Pancreas (tissue), 10 donors: ENCODE results near the gene TMIGD2. TPM values are rescaled to one million over a fixed set of nuclear protein-coding genes. Genes with fewer than 3 reads are reported as not detected.
A peak's percentile ranks its signal among the peaks of the same experiment; 100 is the strongest.

Experiments used
- ATAC-seq, 4 donors: fragments of 200-7000 bp; cut with Tn5 transposase; one replicate each; pipeline versions ENCODE4 v1.8.0 to v1.9.1; 2020; ENCODE audit warnings: mild to moderate bottlenecking in 4 of 4, moderate library complexity in 4 of 4
- DNase-seq, 6 donors: peaks; one replicate each; pipeline ENCODE4 v3.0.0-alpha.2; 2020
- FAIRE-seq: peaks from 2 replicates; lab custom pipeline; 2012; peaks lifted over from hg19 to GRCh38; lab: Jason Lieb, UNC
- H3K27ac ChIP-seq, 4 donors: fragments of 200-600 bp; sonication (generic); 1 replicate in 3 of 4; 2 replicates in 1 of 4; pipeline versions ENCODE4 v1.5.0 to v1.8.0; 2020
- H3K27me3 ChIP-seq, 4 donors: fragments of 200-600 bp; one replicate each; pipeline ENCODE4 v1.8.0; 2021
- H3K36me3 ChIP-seq, 3 donors: fragments of 200-600 bp; sonication (generic) in 1 of 3; one replicate each; pipeline versions ENCODE4 v1.5.0 to v1.8.0; 2020 to 2021
- H3K4me1 ChIP-seq, 3 donors: fragments of 200-600 bp; one replicate each; pipeline ENCODE4 v1.8.0; 2021
- H3K4me3 ChIP-seq, 4 donors: fragments of 200-600 bp; sonication (generic) in 2 of 4; one replicate each; pipeline versions ENCODE4 v1.5.0 to v1.8.0; 2020 to 2021
- H3K9me3 ChIP-seq, 4 donors: fragments of 200-600 bp; one replicate each; pipeline ENCODE4 v1.8.0; 2021
- WGBS, 2 donors: extraction: QIAGEN DNeasy Blood & Tissue Kit; methylation state at CpG; one replicate each; pipeline ENCODE4 v1.1.7; 2013; 5-methylcytosine and 5-hydroxymethylcytosine counted together
- intact Hi-C, 3 donors: fragments of 100-400 bp; cut with DNase I; formaldehyde crosslinking; loops; one replicate each; pipeline versions ENCODE4 v1.11.1 to v1.14.2; 2022
- polyA plus RNA-seq, 2 donors: library from polyadenylated mRNA; stranded (reverse); fragments of 200-250 nt; gene quantifications; one replicate each; pipeline ENCODE4 v1.2.3, GENCODE V29; 2013
- total RNA-seq, 6 donors: library from RNA; stranded (reverse); fragmentation: NEBNext Ultra II Directional in 4 of 6; extraction: Animal tissue kit (Norgen Biotek cat#: 25700) in 4 of 6; gene quantifications; one replicate each; pipeline versions ENCODE4 v1.2.1 to v1.2.4, GENCODE V29; 2021 to 2023
- TF ChIP-seq, protein P1 (sequence below), 4 donors: fragments of 200-600 bp; sonication (generic) in 3 of 4; IDR thresholded peaks; one replicate each; pipeline versions ENCODE4 v1.5.0 to v1.8.0; 2021; ENCODE audit warnings: antibody characterized with exemption in 4 of 4
- donor health status: healthy with polysubstance abuse.
- donor health status: DM: no; HTN: no; CAD: no; lungs with moderate emphysema.
- donor health status: DM: no; HTN: no; CAD: no.
- donor health status: control.
- donor health status: control.
- donor health status: Bipolar disorder and iron deficiency.
- donor health status: DM: yes; HTN: yes; CAD: no.
- donor health status: DM: no; HTN: no; CAD: no.
- donor health status: DM: no; HTN: no; CAD: no.
- donor health status: DM: yes; HTN: yes; CAD: no.

The TMIGD2 gene
- total and polyA plus RNA-seq, 8 donors = 0.16 to 0.28 TPM; not detected in 6

DNA sequence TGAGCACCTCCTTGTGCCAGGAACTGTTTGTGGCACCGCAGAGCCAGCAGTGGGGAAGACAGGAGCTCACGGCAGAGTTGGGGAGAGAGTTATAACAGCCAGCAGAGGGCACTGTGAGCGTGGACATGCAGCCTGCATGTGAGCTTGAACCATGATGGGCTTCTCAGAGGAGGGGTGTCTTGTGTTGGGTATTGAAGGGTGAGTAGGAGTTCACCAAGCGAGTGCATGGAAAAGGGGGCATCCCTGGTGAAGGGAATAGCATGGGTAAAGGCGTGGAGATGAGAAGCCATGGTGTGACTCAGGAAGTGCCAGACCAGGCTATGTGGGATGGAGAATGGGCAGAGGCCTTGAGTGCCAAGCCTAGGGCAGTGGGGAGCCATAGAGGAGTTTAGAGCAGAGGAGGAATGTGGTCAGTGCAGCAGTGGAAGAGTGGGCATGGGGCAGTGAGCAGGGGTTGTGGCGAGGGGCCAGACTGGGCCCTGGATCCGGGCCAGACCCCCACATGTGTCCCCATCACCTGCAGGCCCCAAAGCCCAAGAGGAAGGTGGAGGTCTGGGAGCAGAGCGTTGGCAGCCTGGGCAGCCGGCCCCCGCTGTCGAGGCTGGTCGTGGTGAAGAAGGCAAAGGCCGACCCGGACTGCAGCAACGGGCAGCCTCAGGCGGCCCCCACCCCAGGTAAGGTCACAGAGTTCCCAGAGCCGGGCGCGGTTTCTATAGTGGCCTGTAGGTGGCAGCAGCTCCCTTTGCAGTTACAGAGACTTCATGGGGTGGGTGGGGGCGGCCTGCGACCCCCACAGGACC is 34.9 kb downstream of the TMIGD2 start:
- intact Hi-C loops = loop anchor here in 2 of 3 donors (5.0 to 10.0 kb wide), 2 partner anchors 85 to 88 kb away; no protein-coding TSS in a partner anchor
- no peaks in the 10 kb centered on the region for H3K27me3 ChIP-seq
- H3K9me3 ChIP-seq = no peaks in the 10 kb centered on the region
- WGBS, 2 donors = 37 to 48% methylated on average over 19 to 21 of the region's 21 CpGs
- ATAC-seq (peak; percentile 63 to 87 (median 76)), DNase-seq (peak in 5 of 6 donors; percentile 48 to 87 (median 74)), FAIRE-seq (no peak)
- H3K36me3 ChIP-seq = peaks cover 0 to 44% (median 3%) of the 10 kb centered on the region in 3 donors
- H3K4me1 ChIP-seq = no peaks in the 10 kb centered on the region
- TF ChIP-seq, protein P1, sequence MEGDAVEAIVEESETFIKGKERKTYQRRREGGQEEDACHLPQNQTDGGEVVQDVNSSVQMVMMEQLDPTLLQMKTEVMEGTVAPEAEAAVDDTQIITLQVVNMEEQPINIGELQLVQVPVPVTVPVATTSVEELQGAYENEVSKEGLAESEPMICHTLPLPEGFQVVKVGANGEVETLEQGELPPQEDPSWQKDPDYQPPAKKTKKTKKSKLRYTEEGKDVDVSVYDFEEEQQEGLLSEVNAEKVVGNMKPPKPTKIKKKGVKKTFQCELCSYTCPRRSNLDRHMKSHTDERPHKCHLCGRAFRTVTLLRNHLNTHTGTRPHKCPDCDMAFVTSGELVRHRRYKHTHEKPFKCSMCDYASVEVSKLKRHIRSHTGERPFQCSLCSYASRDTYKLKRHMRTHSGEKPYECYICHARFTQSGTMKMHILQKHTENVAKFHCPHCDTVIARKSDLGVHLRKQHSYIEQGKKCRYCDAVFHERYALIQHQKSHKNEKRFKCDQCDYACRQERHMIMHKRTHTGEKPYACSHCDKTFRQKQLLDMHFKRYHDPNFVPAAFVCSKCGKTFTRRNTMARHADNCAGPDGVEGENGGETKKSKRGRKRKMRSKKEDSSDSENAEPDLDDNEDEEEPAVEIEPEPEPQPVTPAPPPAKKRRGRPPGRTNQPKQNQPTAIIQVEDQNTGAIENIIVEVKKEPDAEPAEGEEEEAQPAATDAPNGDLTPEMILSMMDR (IDR thresholded peaks at IDR 0.05) = peak; percentile 70 to 78 (median 72)
- peak overlapping the region in 1 of 4 donors; percentile 29 for H3K27ac ChIP-seq
- H3K4me3 ChIP-seq = no peak overlapping the region

- H3K36me3 ChIP-seq = peaks cover 0 to 52% (median 7%) of the 10 kb centered on the region in 3 donors
- no peak for DNase-seq
- WGBS, 2 donors = 93 to 94% methylated on average over 18 of the region's 18 CpGs
- no peaks in the 10 kb centered on the region for H3K27me3 ChIP-seq
- H3K9me3 ChIP-seq = no peaks in the 10 kb centered on the region
- no peak overlapping the region for H3K27ac ChIP-seq
- no peak for FAIRE-seq
- intact Hi-C loops = loop anchor here in 2 of 3 donors (5.0 to 10.0 kb wide), 2 partner anchors 86 to 88 kb away; no protein-coding TSS in a partner anchor
- no peak for ATAC-seq
- H3K4me1 ChIP-seq = no peaks in the 10 kb centered on the region
- no peak overlapping the region for H3K4me3 ChIP-seq
- TF ChIP-seq, protein P1 (IDR thresholded peaks at IDR 0.05) = no peak
Measured at GRCh38 chr19:4266253-4267000, 35.8 kb downstream of the TMIGD2 start.

DNA sequence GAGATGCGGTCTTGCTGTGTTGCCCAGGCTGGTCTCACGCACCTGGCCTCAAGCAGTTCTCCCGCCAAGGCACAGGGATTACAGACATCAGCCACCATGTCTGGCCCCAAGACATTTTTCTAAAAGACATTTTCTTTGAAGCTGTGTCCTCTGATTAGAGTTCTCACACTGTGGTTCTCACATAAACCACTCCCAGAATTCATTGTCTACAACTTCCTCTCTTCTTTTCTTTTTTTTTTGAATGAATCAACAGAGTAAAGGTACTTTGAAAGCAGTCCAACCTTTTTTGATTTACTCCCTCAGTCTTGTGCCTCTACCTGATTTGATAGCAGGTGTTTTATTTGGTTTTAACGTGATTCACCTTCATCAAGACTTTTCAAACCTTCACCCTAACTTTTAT is 37.4 kb downstream of the TMIGD2 start:
- intact Hi-C loops = loop anchor here in 2 of 3 donors (5.0 to 10.0 kb wide), 2 partner anchors 87 to 90 kb away; no protein-coding TSS in a partner anchor
- TF ChIP-seq, protein P1 (IDR thresholded peaks at IDR 0.05) = no peak
- H3K27ac ChIP-seq = no peak overlapping the region
- no peaks in the 10 kb centered on the region for H3K4me1 ChIP-seq
- H3K27me3 ChIP-seq = no peaks in the 10 kb centered on the region
- peaks cover 0 to 68% (median 18%) of the 10 kb centered on the region in 3 donors for H3K36me3 ChIP-seq
- FAIRE-seq = no peak
- H3K4me3 ChIP-seq = no peak overlapping the region
- 74 to 79% methylated on average over 4 of the region's 4 CpGs for WGBS, 2 donors
- H3K9me3 ChIP-seq = no peaks in the 10 kb centered on the region
- DNase-seq = no peak
- ATAC-seq = no peak

DNA sequence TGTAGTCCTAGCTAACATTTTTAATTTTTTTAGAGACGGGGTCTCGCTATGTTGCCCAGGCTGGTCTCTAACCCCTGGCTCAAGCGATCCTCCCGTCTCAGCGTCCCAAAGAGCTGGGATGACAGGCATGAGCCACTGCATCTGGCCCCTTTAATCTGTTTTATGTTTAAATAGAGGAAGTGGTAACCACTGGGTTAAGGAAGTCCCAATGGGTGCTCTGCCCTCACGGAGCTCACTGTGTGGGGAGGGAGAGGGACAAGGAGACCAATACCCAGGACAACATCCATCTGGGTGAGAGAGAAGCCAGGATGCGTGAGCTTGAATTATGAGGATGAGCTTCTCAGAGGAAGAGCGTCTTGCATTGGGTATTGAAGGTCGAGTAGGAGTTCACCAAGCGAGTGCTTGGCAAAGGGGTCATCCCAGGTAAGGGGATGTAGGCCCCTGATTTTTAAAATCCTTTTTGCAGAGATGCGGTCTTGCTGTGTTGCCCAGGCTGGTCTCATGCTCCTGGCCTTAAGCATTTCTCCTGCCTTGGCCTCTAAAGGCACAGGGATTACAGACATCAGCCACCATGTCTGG is 41.5 kb downstream of the TMIGD2 start:
- DNase-seq (no peak), ATAC-seq (peak in 1 of 4 donors; percentile 42), FAIRE-seq (no peak)
- Histone ChIP-seq H3K4me1 (no peaks in the 10 kb centered on the region), H3K4me3 (no peak overlapping the region), H3K9me3 (no peaks in the 10 kb centered on the region), H3K27ac (no peak overlapping the region), H3K36me3 (peaks cover 0 to 83% (median 46%) of the 10 kb centered on the region in 3 donors), H3K27me3 (no peaks in the 10 kb centered on the region)
- intact Hi-C loops = loop anchor here in 1 of 3 donors (10.0 kb wide), 1 partner anchor 94 kb away; no protein-coding TSS in a partner anchor
- TF ChIP-seq, protein P1 (IDR thresholded peaks at IDR 0.05) = no peak
- WGBS, 2 donors = 92 to 99% methylated on average over 11 of the region's 11 CpGs
